Adrenal gland (tissue), 12 donors: Measurements from ENCODE around the gene COL5A1. TPM values are rescaled to one million over a fixed set of nuclear protein-coding genes. Genes with fewer than 3 reads are reported as not detected.

Experiments used
- DNase-seq, 7 donors: peaks; one replicate each; pipeline ENCODE4 v3.0.0-alpha.2; 2019 to 2020
- H3K27ac ChIP-seq, 5 donors: fragments of 200-600 bp; sonication (generic) in 4 of 5; 1 replicate in 3 of 5; 2 replicates in 2 of 5; pipeline versions ENCODE4 v1.5.1 to v1.8.0; 2016 to 2020; ENCODE audit warnings: mild to moderate bottlenecking in 1 of 5
- H3K27me3 ChIP-seq: fragments of 200-600 bp; 2 replicates; pipeline ENCODE4 v1.8.0; 2021
- H3K36me3 ChIP-seq, 2 donors: fragments of 200-600 bp; replicated peaks in 1 of 2; 1 replicate in 1 of 2; 2 replicates in 1 of 2; pipeline versions ENCODE4 v1.5.1 to v1.8.0; 2018 to 2022
- H3K4me1 ChIP-seq, 2 donors: fragments of 200-600 bp; replicated peaks in 1 of 2; 1 replicate in 1 of 2; 2 replicates in 1 of 2; pipeline versions ENCODE4 v1.5.1 to v1.8.0; 2018 to 2021
- H3K4me3 ChIP-seq, 4 donors: fragments of 200-600 bp; sonication (generic) in 3 of 4; one replicate each; pipeline ENCODE4 v1.5.1; 2016 to 2018
- H3K9me3 ChIP-seq, 3 donors: fragments of 200-600 bp; sonication (generic) in 1 of 3; replicated peaks in 1 of 3; 1 replicate in 2 of 3; 2 replicates in 1 of 3; pipeline versions ENCODE4 v1.5.1 to v1.8.0; 2016 to 2021
- POLR2A ChIP-seq, 2 donors: fragments of 450-650 bp; IDR thresholded peaks; one replicate each; pipeline ENCODE4 v1.6.1; 2017; ENCODE audit warnings: antibody characterized with exemption in 2 of 2, mild to moderate bottlenecking in 2 of 2, moderate library complexity in 1 of 2
- WGBS, 4 donors: extraction: QIAGEN DNeasy Blood & Tissue Kit in 2 of 4; methylation state at CpG; one replicate each; pipeline versions ENCODE4 v1.1.5 to v1.1.7; 2013 to 2017; 5-methylcytosine and 5-hydroxymethylcytosine counted together
- intact Hi-C, 2 donors: fragments of 100-400 bp; cut with DNase I; formaldehyde crosslinking; loops; one replicate each; pipeline versions ENCODE4 v1.14.1 to v1.15.0; 2022 to 2023
- polyA plus RNA-seq, 3 donors: library from polyadenylated mRNA; stranded (reverse); fragments of 200-250 nt in 2 of 3; fragments of 350-450 nt in 1 of 3; fragmentation: Illumina TruSeq in 1 of 3; extraction: RNeasy Lipid Tissue Mini Kit (QIAGEN cat#74804) in 1 of 3; gene quantifications; one replicate each; pipeline ENCODE4 v1.2.3, GENCODE V29; 2013 to 2014
- total RNA-seq, 9 donors: library from RNA; depleted of rRNA in 4 of 9; stranded (reverse); fragments of >200 nt in 4 of 9; fragments of 120-200 nt in 1 of 9; fragmentation: NEBNext Ultra II Directional in 1 of 9; extraction: Animal tissue kit (Norgen Biotek cat#: 25700) in 1 of 9; gene quantifications; one replicate each; pipeline versions ENCODE4 v1.1.0 to v1.2.4, GENCODE V29; 2013 to 2023
- TF ChIP-seq, protein P1 (sequence below), 6 experiments: fragments of 450-650 bp in 4 of 6; fragments of 200-600 bp in 2 of 6; sonication (generic) in 1 of 6; IDR thresholded peaks; 1 replicate in 5 of 6; 2 replicates in 1 of 6; pipeline versions ENCODE4 v1.5.1 to v1.8.0; 2016 to 2021; ENCODE audit warnings: antibody characterized with exemption in 6 of 6, mild to moderate bottlenecking in 2 of 6, moderate library complexity in 1 of 6
- donor health status: healthy with polysubstance abuse.
- donor health status: Bipolar disorder and iron deficiency.
- donor health status: DM: yes; HTN: yes; CAD: no.
- donor health status: DM: no; HTN: no; CAD: no.
- donor health status: DM: no; HTN: no; CAD: no.
- donor health status: DM: yes; HTN: yes; CAD: no.

The COL5A1 gene
- total and polyA plus RNA-seq, 12 donors: 3.5 to 45.5 (median 29.3) TPM

DNA sequence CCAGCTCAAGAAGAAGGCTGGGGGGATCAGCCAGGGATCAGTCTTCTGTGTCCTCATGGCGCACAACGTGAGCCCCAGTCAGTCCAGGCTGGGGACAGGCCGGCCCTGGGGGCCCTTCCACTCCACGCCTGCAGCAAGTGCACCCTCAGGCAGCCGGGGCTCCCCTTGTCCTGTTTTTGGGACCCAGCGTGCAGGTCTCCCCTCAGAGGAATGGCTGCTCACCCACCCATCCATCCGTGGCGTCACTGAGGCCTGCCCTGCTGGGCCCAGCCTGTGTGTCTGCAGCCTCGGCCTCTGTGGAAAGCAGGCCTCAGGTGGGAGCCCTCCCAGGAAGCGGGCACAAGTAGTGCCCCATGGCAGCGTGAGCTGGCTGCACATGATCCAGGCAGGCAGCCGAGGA is 186.4 kb downstream of the COL5A1 start:
- Histone ChIP-seq H3K27ac (no peak overlapping the region), H3K9me3 (no peaks in the 10 kb centered on the region), H3K27me3 (no peaks in the 10 kb centered on the region), H3K4me3 (no peak overlapping the region), H3K4me1 (no peaks in the 10 kb centered on the region), H3K36me3 (peaks cover 0 to 5% of the 10 kb centered on the region in 2 donors)
- WGBS, 4 donors: 87 to 96% (median 95%) methylated on average over 4 to 12 of the region's 12 CpGs
- intact Hi-C loops: no loop called here
- TF ChIP-seq, protein P1, sequence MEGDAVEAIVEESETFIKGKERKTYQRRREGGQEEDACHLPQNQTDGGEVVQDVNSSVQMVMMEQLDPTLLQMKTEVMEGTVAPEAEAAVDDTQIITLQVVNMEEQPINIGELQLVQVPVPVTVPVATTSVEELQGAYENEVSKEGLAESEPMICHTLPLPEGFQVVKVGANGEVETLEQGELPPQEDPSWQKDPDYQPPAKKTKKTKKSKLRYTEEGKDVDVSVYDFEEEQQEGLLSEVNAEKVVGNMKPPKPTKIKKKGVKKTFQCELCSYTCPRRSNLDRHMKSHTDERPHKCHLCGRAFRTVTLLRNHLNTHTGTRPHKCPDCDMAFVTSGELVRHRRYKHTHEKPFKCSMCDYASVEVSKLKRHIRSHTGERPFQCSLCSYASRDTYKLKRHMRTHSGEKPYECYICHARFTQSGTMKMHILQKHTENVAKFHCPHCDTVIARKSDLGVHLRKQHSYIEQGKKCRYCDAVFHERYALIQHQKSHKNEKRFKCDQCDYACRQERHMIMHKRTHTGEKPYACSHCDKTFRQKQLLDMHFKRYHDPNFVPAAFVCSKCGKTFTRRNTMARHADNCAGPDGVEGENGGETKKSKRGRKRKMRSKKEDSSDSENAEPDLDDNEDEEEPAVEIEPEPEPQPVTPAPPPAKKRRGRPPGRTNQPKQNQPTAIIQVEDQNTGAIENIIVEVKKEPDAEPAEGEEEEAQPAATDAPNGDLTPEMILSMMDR (IDR thresholded peaks at IDR 0.05): no peak
- no peak for TF ChIP-seq POLR2A (IDR thresholded peaks at IDR 0.05)
- no peak for DNase-seq

DNA sequence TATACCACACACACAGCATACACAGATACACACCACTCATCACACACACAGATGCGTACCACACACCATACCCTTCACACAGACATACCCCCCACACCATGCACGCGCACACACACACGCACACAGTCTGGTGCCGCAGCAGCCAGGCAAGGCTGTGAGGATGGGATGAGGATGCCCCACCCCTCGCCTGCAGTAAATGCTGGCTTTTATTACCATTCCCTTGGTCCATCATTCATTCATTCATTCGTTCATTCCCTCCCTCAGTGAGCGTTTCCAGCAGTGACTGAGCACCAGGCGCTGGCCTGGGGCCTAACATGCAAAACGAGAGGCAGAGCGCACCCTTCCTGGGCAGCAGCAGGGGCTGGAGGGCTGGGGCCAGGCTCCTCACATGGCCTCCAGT is 187.3 kb downstream of the COL5A1 start:
- 80 to 91% (median 89%) methylated on average over 11 of the region's 11 CpGs for WGBS, 4 donors
- TF ChIP-seq POLR2A (IDR thresholded peaks at IDR 0.05): no peak
- TF ChIP-seq, protein P1 (IDR thresholded peaks at IDR 0.05): no peak
- no peak overlapping the region for H3K4me3 ChIP-seq
- intact Hi-C loops: no loop called here
- H3K36me3 ChIP-seq: peaks cover 0 to 5% of the 10 kb centered on the region in 2 donors
- H3K4me1 ChIP-seq: no peaks in the 10 kb centered on the region
- no peaks in the 10 kb centered on the region for H3K27me3 ChIP-seq
- H3K27ac ChIP-seq: no peak overlapping the region
- no peak for DNase-seq
- no peaks in the 10 kb centered on the region for H3K9me3 ChIP-seq

DNA sequence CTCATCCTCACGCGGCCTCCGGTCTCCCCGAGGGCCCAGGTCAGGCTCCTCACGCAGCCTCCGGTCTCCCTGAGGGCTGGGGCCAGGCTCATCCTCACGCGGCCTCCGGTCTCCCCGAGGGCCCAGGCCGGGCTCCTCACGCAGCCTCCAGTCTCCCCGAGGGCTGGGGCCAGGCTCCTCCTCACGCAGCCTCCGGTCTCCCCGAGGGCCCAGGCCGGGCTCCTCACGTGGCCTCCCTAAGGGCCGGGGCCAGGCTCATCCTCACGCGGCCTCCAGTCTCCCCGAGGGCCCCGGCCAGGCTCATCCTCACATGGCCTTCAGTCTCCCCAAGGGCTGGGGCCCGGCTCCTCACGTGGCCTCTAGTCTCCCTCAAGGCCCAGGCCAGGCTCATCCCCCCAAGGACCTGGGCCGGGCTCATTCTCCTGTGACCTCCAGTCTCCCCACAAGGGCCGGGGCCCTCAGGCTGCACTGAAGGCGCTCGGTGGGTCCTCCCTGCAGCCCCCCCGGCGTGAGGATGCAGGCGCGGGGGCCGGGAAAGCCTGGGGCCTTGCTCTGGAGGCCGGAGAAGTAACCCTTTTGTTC is 187.8 kb downstream of the COL5A1 start:
- Histone ChIP-seq H3K27me3 (no peaks in the 10 kb centered on the region), H3K9me3 (no peaks in the 10 kb centered on the region), H3K27ac (no peak overlapping the region), H3K4me1 (no peaks in the 10 kb centered on the region), H3K36me3 (peaks cover 0 to 5% of the 10 kb centered on the region in 2 donors), H3K4me3 (no peak overlapping the region)
- WGBS, 4 donors: 82 to 100% (median 90%) methylated on average over 7 to 35 of the region's 35 CpGs
- intact Hi-C loops: no loop called here
- no peak for DNase-seq
- no peak for TF ChIP-seq POLR2A (IDR thresholded peaks at IDR 0.05)
- TF ChIP-seq, protein P1 (IDR thresholded peaks at IDR 0.05): no peak

DNA sequence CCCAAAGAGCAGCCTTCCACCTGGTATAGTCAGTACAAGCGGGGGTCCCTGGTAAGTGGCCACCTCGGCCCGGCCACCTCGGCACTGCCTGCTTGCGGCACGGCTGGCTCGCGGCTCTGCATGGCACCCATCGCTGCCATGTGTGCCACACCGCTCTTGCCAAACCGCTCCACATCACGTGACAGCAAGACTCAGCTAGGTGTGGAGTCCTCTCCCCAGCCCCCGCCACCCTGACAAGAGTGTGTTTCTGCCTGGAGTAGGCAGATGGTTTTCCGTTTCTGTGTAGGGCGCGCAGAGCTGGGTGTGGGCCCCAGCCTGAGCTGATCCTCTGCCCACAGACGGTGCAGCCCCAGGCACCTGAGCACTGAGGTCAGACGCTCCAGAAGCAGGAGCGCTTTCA is 188.5 kb downstream of the COL5A1 start:
- 82 to 97% (median 93%) methylated on average over 4 to 19 of the region's 19 CpGs for WGBS, 4 donors
- peaks cover 0 to 5% of the 10 kb centered on the region in 2 donors for H3K36me3 ChIP-seq
- H3K9me3 ChIP-seq: no peaks in the 10 kb centered on the region
- intact Hi-C loops: no loop called here
- H3K27ac ChIP-seq: no peak overlapping the region
- H3K4me3 ChIP-seq: no peak overlapping the region
- TF ChIP-seq POLR2A (IDR thresholded peaks at IDR 0.05): no peak
- TF ChIP-seq, protein P1 (IDR thresholded peaks at IDR 0.05): no peak
- no peaks in the 10 kb centered on the region for H3K4me1 ChIP-seq
- H3K27me3 ChIP-seq: no peaks in the 10 kb centered on the region
- no peak for DNase-seq
